DND-41 (cell line): ENCODE data around the gene MICAL3.

Source experiments
- CTCF ChIP-seq: IDR thresholded peaks from 2 replicates; pipeline ENCODE4 v1.5.1; 2012; ENCODE audit warnings: borderline replicate concordance, low read length, moderate library complexity, mild to moderate bottlenecking; ENCODE audit not compliant: poor library complexity, severe bottlenecking; ENCODE audit errors: extremely low read depth
- EZH2 ChIP-seq: IDR thresholded peaks from 3 replicates; pipeline ENCODE4 v1.6.1; 2012; ENCODE audit warnings: borderline replicate concordance, low read depth, mild to moderate bottlenecking, moderate library complexity, low read length, inconsistent platforms; ENCODE audit not compliant: severe bottlenecking

- TF ChIP-seq EZH2 (no peak), CTCF (no peak)
These were observed 177.9 kb downstream of the MICAL3 start for GRCh38 chr22:17846326-17846992.
